Kidney epithelial cell (primary cell): ENCODE data around the gene BMPR1A. TPM values are rescaled to one million over a fixed set of nuclear protein-coding genes. Genes with fewer than 3 reads are reported as not detected.

Experiments
- DNase-seq: peaks from one replicate; pipeline ENCODE4 v3.0.0-alpha.2; 2010; ENCODE audit warnings: low read depth
- H3K27me3 ChIP-seq: 2 replicates; pipeline ENCODE4 v1.6.0; 2011; ENCODE audit warnings: low read length; ENCODE audit not compliant: control insufficient read depth, insufficient read depth
- H3K36me3 ChIP-seq: 2 replicates; pipeline ENCODE4 v1.5.1; 2011; ENCODE audit warnings: low read length; ENCODE audit not compliant: control insufficient read depth, insufficient read depth
- H3K4me3 ChIP-seq: 2 replicates; pipeline ENCODE4 v1.5.1; 2011; ENCODE audit warnings: low read depth, mild to moderate bottlenecking, control low read depth, low read length
- CTCF ChIP-seq: IDR thresholded peaks from 2 replicates; pipeline ENCODE4 v1.5.1; 2011; ENCODE audit warnings: mild to moderate bottlenecking, moderate library complexity, low read length, control low read depth, inconsistent platforms; ENCODE audit not compliant: insufficient read depth, poor library complexity, severe bottlenecking
- total RNA-seq: library from RNA; depleted of rRNA; stranded (reverse); fragments of >200 nt; gene quantifications from 2 replicates; pipeline ENCODE4 v1.2.3, GENCODE V29; 2015

BMPR1A gene
- total RNA-seq, 1 donor from 2014 or later = 38.1 TPM

GRCh38 chr10:86970162-86970981 is 214.0 kb downstream of the BMPR1A start:
- Histone ChIP-seq H3K4me3 (peak overlapping the region; percentile 49), H3K36me3 (no peaks in the 10 kb centered on the region), H3K27me3 (peaks cover 9% of the 10 kb centered on the region)
- no peak for TF ChIP-seq CTCF
- DNase-seq = no peak

GRCh38 chr10:86970982-86971231 is 214.5 kb downstream of the BMPR1A start:
- H3K27me3 ChIP-seq = peaks cover 9% of the 10 kb centered on the region
- H3K4me3 ChIP-seq = peak overlapping the region; percentile 49
- TF ChIP-seq CTCF = no peak
- no peak for DNase-seq
- no peaks in the 10 kb centered on the region for H3K36me3 ChIP-seq

- H3K4me3 ChIP-seq = peak overlapping the region; percentile 49
- DNase-seq = peak; percentile 35
- peaks cover 9% of the 10 kb centered on the region for H3K27me3 ChIP-seq
- H3K36me3 ChIP-seq = no peaks in the 10 kb centered on the region
- TF ChIP-seq CTCF = peak; percentile 17
Measured at GRCh38 chr10:86971232-86971991, 215.0 kb downstream of the BMPR1A start.

- Histone ChIP-seq H3K27me3 (peaks cover 9% of the 10 kb centered on the region), H3K36me3 (no peaks in the 10 kb centered on the region), H3K4me3 (no peak overlapping the region)
- no peak for DNase-seq
- no peak for TF ChIP-seq CTCF
Measured at GRCh38 chr10:86972613-86973380, 216.4 kb downstream of the BMPR1A start.

GRCh38 chr10:86974484-86974883 is 218.1 kb downstream of the BMPR1A start:
- no peak for DNase-seq
- Histone ChIP-seq H3K4me3 (no peak overlapping the region), H3K27me3 (no peaks in the 10 kb centered on the region), H3K36me3 (no peaks in the 10 kb centered on the region)
- no peak for TF ChIP-seq CTCF
